Endodermal cell (in vitro differentiated cells): Measurements from ENCODE around the gene PLEKHM2. TPM values are rescaled to one million over a fixed set of nuclear protein-coding genes. Genes with fewer than 3 reads are reported as not detected.
A peak's percentile ranks its signal among the peaks of the same experiment; 100 is the strongest.

Experiments used
- DNase-seq: peaks from one replicate; pipeline ENCODE4 v3.0.0-alpha.2; 2017
- H3K27ac ChIP-seq: 2 replicates; pipeline ENCODE4 v1.5.1; 2013; ENCODE audit warnings: mild to moderate bottlenecking, low read depth, low read length, moderate library complexity
- H3K27me3 ChIP-seq: 2 replicates; pipeline ENCODE4 v1.6.1; 2013; ENCODE audit warnings: mild to moderate bottlenecking, low read length, moderate library complexity; ENCODE audit not compliant: insufficient read depth, control insufficient read depth, poor library complexity, severe bottlenecking
- H3K36me3 ChIP-seq: 2 replicates; pipeline ENCODE4 v1.7.0; 2013; ENCODE audit warnings: mild to moderate bottlenecking, low read length, moderate library complexity; ENCODE audit not compliant: control insufficient read depth, insufficient read depth
- H3K4me1 ChIP-seq: one replicate; pipeline ENCODE4 v1.7.0; 2013; ENCODE audit warnings: low read length; ENCODE audit not compliant: control insufficient read depth, insufficient read depth
- H3K4me3 ChIP-seq: 2 replicates; pipeline ENCODE4 v1.5.1; 2013; ENCODE audit warnings: mild to moderate bottlenecking, low read length, moderate library complexity
- H3K9ac ChIP-seq: 2 replicates; pipeline ENCODE4 v1.6.1; 2013; ENCODE audit warnings: mild to moderate bottlenecking, low read length, moderate library complexity; ENCODE audit not compliant: poor library complexity, severe bottlenecking; ENCODE audit errors: extremely low read depth
- H3K9me3 ChIP-seq: 2 replicates; pipeline ENCODE4 v1.6.1; 2013; ENCODE audit warnings: mild to moderate bottlenecking, low read length, moderate library complexity; ENCODE audit not compliant: control insufficient read depth
- H3K27ac Mint-ChIP-seq: 2 replicates; pipeline ENCODE4 v1.8.0; 2020; ENCODE audit warnings: mixed read lengths
- H3K27me3 Mint-ChIP-seq: 2 replicates; pipeline ENCODE4 v1.8.0; 2021; ENCODE audit warnings: mild to moderate bottlenecking, mixed read lengths; ENCODE audit not compliant: insufficient read depth
- H3K36me3 Mint-ChIP-seq: 2 replicates; pipeline ENCODE4 v1.8.0; 2020; ENCODE audit warnings: low read depth, mixed read lengths
- H3K4me1 Mint-ChIP-seq: 2 replicates; pipeline ENCODE4 v1.8.0; 2020; ENCODE audit warnings: mixed read lengths
- H3K4me3 Mint-ChIP-seq: 2 replicates; pipeline ENCODE4 v1.8.0; 2020; ENCODE audit warnings: mild to moderate bottlenecking, moderate library complexity, mixed read lengths
- H3K9me3 Mint-ChIP-seq: 2 replicates; pipeline ENCODE4 v1.8.0; 2020; ENCODE audit warnings: mild to moderate bottlenecking, mixed read lengths
- WGBS, 2 experiments: methylation state at CpG; one replicate each; pipeline versions ENCODE4 v1.1.5 to v1.1.7; 2013; ENCODE audit warnings: missing lambda C conversion rate in 2 of 2, mixed read lengths in 1 of 2; ENCODE audit not compliant: insufficient coverage in 1 of 2, insufficient read length in 1 of 2; 5-methylcytosine and 5-hydroxymethylcytosine counted together
- total RNA-seq, 2 donors: library from RNA; stranded (reverse); fragmentation: NEBNext Ultra II Directional in 1 of 2; extraction: Animal tissue kit (Norgen Biotek cat#: 25700) in 1 of 2; gene quantifications; 2 replicates in 1 of 2; 3 replicates in 1 of 2; pipeline ENCODE4 v1.2.1, GENCODE V29; 2021
- TF ChIP-seq, protein P1 (sequence below): fragments of 200-600 bp; sonication (generic); conservative IDR thresholded peaks from 2 replicates; pipeline ENCODE4 v1.5.0; 2021; ENCODE audit warnings: antibody characterized with exemption, mild to moderate bottlenecking

Gene PLEKHM2
- total RNA-seq, 2 donors from 2014 or later = 46.9 to 50.4 TPM

DNA sequence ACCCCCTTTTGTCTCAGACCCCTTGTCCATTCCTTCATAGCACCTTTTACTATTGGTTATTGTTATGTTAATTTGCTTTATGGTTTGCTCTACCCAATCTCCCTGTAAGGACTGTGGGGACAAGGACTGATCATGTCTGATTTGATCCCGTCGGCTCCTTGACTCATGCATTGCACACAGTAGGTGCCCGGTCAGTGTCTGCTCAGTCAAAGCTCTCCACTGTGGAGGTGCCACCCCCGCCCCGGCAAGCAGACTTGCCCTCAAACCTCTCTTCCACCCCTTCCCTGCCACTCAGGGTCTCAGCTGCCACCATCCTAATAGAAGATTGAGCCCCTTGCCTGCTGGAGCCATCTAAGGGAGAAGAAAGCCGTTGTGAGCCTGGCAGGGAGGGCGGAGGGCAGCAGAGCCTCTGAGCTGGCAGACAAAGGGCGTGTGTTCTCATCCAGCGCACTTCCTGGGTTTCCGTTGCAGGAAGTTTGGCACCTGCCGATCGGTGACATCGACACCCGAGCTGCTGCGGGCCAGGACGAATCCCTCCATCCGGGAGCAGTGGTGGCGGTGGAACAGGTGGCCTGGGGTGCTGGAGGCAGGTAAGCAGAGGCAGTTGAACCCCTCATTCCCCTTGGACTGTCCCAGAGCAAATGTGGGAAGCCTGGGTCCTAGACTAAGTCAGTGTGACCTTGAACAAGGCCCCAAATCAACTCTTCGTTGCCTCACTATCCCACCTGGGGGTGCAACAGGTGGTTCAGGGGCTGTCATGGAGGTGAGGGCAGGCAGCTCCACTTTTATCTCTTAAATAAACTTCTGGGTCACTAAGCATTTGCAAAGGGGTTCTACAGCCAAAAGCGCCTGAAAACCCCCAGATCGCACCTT, 72.3 kb downstream of the PLEKHM2 start:
- Histone ChIP-seq H3K9me3 (no peaks in the 10 kb centered on the region), H3K9ac (no peak overlapping the region), H3K4me1 (peaks cover 12% of the 10 kb centered on the region), H3K4me3 (no peak overlapping the region), H3K36me3 (peaks cover 6% of the 10 kb centered on the region), H3K27me3 (no peaks in the 10 kb centered on the region), H3K27ac (no peak overlapping the region)
- peaks cover 1% of the 10 kb centered on the region for H3K9me3 Mint-ChIP-seq
- H3K4me1 Mint-ChIP-seq = peaks cover 19% of the 10 kb centered on the region
- H3K4me3 Mint-ChIP-seq = no peak overlapping the region
- peaks cover 18% of the 10 kb centered on the region for H3K27me3 Mint-ChIP-seq
- H3K27ac Mint-ChIP-seq = no peak overlapping the region
- 59 to 76% methylated on average over 11 to 21 of the region's 21 CpGs for WGBS, 2 experiments
- no peak for DNase-seq
- peaks cover 2% of the 10 kb centered on the region for H3K36me3 Mint-ChIP-seq
- TF ChIP-seq, protein P1, sequence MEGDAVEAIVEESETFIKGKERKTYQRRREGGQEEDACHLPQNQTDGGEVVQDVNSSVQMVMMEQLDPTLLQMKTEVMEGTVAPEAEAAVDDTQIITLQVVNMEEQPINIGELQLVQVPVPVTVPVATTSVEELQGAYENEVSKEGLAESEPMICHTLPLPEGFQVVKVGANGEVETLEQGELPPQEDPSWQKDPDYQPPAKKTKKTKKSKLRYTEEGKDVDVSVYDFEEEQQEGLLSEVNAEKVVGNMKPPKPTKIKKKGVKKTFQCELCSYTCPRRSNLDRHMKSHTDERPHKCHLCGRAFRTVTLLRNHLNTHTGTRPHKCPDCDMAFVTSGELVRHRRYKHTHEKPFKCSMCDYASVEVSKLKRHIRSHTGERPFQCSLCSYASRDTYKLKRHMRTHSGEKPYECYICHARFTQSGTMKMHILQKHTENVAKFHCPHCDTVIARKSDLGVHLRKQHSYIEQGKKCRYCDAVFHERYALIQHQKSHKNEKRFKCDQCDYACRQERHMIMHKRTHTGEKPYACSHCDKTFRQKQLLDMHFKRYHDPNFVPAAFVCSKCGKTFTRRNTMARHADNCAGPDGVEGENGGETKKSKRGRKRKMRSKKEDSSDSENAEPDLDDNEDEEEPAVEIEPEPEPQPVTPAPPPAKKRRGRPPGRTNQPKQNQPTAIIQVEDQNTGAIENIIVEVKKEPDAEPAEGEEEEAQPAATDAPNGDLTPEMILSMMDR = no peak

DNA sequence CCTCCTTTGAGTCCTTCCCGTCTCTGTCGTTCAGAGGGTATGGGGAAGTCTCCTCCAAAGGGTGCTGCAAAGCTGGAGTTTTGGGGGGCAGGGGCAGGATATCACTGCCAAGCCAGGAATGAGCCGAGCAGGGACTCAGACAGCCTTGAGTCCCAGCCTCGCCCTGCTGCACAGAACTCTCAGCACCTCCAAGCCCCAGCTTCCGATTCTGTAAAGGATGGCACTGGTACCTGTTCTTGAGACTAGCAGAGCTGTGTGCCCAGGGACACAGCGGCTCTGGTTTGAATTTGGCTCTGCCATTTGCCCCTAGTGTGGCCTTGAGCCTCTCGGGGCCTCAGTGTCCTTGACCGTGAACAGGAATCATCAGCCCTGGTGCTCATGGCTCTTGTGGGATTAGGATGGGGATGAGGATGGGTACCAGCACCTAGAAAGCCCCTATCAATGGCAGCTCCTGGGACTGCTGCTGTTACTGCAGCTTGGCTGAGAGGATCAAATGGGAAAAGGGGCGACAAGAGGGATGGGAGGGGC, 73.0 kb downstream of the PLEKHM2 start:
- H3K27ac Mint-ChIP-seq = no peak overlapping the region

DNA sequence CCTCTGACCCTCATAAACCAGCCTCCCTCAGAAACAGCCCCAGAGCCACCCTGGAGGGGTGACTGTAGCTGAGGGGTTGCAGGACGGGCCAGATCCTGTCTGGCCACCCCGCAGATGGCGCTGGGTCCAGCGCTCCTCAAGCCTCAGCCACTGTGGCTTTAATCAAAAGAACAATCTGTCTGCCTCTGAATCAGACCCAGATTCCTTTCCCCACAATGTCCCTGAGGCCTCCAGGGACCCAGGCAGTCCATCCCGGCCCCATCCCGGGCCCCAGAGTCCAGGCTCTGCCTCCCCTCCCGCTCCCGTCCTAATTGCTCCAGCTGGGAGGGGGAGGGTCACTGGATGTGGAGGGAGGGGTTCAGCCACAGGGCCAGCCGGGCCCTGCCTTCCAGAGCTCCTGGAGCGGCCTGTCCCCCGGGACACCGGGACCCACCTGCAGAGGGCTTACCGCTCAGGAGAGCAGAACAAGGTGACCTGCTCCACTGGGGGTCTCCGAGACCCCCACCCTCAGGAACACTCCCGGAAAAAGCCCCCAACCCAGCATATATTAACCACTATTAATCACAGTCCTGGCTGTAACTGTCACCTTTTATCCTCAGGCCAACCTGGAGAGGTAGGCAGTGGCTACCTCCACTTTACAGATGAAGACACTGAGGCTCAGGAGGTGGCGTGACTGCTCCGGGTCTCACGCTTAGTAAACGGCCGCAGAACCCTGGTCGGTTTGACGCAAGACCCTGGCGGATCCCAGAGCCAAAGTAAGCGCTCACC, 73.6 kb downstream of the PLEKHM2 start:
- Histone ChIP-seq H3K9ac (peak overlapping the region; percentile 20), H3K4me1 (peaks cover 13% of the 10 kb centered on the region), H3K9me3 (no peaks in the 10 kb centered on the region), H3K27ac (no peak overlapping the region), H3K36me3 (peaks cover 17% of the 10 kb centered on the region), H3K4me3 (peak overlapping the region; percentile 78), H3K27me3 (no peaks in the 10 kb centered on the region)
- peak overlapping the region; percentile 68 for H3K4me3 Mint-ChIP-seq
- H3K27me3 Mint-ChIP-seq = peaks cover 18% of the 10 kb centered on the region
- H3K4me1 Mint-ChIP-seq = peaks cover 30% of the 10 kb centered on the region
- peaks cover 6% of the 10 kb centered on the region for H3K36me3 Mint-ChIP-seq
- TF ChIP-seq, protein P1 = peak; percentile 12
- H3K27ac Mint-ChIP-seq = peak overlapping the region; percentile 83
- DNase-seq = peak; percentile 83
- H3K9me3 Mint-ChIP-seq = peaks cover 1% of the 10 kb centered on the region
- WGBS, 2 experiments = 5 to 22% methylated on average over 10 to 24 of the region's 24 CpGs

More for the DNA sequence above, 73.0 kb downstream of the PLEKHM2 start:
- H3K27me3 Mint-ChIP-seq = peaks cover 18% of the 10 kb centered on the region
- H3K4me3 Mint-ChIP-seq = peak overlapping the region; percentile 68
- H3K9ac ChIP-seq = no peak overlapping the region
- DNase-seq = no peak
- no peaks in the 10 kb centered on the region for H3K9me3 ChIP-seq
- no peaks in the 10 kb centered on the region for H3K27me3 ChIP-seq
- H3K36me3 ChIP-seq = peaks cover 11% of the 10 kb centered on the region
- H3K36me3 Mint-ChIP-seq = peaks cover 2% of the 10 kb centered on the region
- peaks cover 1% of the 10 kb centered on the region for H3K9me3 Mint-ChIP-seq
- H3K4me3 ChIP-seq = no peak overlapping the region
- H3K4me1 ChIP-seq = peaks cover 13% of the 10 kb centered on the region
- H3K27ac ChIP-seq = no peak overlapping the region
- TF ChIP-seq, protein P1 = no peak
- WGBS, 2 experiments = 78 to 83% methylated on average over 4 to 9 of the region's 9 CpGs
- peaks cover 25% of the 10 kb centered on the region for H3K4me1 Mint-ChIP-seq
